Tibial nerve (tissue), 3 donors: ENCODE measurements around the gene AKT1S1.

Experiments
- POLR2A ChIP-seq, 2 donors: fragments of 450-650 bp; IDR thresholded peaks; one replicate each; pipeline ENCODE4 v1.6.1; 2017; ENCODE audit warnings: antibody characterized with exemption in 2 of 2, mild to moderate bottlenecking in 2 of 2, moderate library complexity in 2 of 2
- TF ChIP-seq, protein P1 (sequence below), 5 experiments: fragments of 200-600 bp in 3 of 5; fragments of 450-650 bp in 2 of 5; sonication (generic) in 3 of 5; IDR thresholded peaks; one replicate each; pipeline ENCODE4 v1.5.1; 2016 to 2019; ENCODE audit warnings: antibody characterized with exemption in 5 of 5, mild to moderate bottlenecking in 3 of 5, moderate library complexity in 2 of 5

DNA sequence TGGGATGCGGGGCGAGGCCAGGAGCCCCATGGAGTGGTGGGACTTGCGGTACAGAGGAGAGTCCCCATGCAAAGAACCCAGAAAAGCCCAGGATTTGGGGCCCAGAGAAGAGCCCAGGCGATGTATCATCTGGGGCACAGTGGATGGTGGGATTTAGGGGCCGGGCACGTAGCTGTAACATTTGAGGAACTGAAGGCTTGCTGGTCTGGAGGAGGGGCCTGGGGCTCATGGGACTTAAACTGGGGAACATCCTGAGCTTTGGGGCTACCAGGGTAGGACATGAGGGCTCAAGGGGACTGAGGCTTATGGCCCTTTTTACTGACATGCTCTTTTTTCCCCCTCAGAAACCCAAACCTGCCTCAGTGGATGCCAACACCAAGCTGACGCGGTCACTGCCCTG lies 45.6 kb downstream of the AKT1S1 start:
- TF ChIP-seq POLR2A (IDR thresholded peaks at IDR 0.05), result no peak
- TF ChIP-seq, protein P1, sequence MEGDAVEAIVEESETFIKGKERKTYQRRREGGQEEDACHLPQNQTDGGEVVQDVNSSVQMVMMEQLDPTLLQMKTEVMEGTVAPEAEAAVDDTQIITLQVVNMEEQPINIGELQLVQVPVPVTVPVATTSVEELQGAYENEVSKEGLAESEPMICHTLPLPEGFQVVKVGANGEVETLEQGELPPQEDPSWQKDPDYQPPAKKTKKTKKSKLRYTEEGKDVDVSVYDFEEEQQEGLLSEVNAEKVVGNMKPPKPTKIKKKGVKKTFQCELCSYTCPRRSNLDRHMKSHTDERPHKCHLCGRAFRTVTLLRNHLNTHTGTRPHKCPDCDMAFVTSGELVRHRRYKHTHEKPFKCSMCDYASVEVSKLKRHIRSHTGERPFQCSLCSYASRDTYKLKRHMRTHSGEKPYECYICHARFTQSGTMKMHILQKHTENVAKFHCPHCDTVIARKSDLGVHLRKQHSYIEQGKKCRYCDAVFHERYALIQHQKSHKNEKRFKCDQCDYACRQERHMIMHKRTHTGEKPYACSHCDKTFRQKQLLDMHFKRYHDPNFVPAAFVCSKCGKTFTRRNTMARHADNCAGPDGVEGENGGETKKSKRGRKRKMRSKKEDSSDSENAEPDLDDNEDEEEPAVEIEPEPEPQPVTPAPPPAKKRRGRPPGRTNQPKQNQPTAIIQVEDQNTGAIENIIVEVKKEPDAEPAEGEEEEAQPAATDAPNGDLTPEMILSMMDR (IDR thresholded peaks at IDR 0.05), result no peak
